ENCODE data around the gene AP1G2.

Gene AP1G2

DNA sequence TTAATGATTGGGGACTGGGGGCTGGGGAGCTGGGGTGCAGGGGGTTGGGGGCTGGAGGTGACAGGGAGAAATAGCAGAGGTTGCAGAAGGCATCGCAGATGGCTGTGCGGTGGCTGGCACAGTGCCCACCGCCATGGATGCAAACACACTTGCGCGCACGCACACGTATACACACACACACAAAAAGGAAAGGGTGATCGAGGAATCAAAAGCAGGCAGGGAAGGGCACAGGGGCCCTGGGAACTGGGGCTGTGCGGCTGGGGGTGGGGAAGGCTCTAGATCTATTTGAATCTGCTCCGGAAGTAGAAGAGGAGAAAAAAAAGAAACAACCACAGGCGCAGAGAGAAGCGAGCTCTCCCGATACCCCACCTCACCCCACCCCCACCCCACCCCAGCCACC lies 55.4 kb downstream of the AP1G2 start:
- no peaks in the 10 kb centered on the region for H3K79me2 ChIP-seq (ENCODE audit: control insufficient read depth, insufficient read depth, low read length, unreplicated experiment)
- H3K27me3 ChIP-seq (ENCODE audit: insufficient read depth, low read length): no peaks in the 10 kb centered on the region
- no peaks in the 10 kb centered on the region for H3K4me1 ChIP-seq (ENCODE audit: control insufficient read depth, insufficient read depth, low read length, unreplicated experiment)
- H2AFZ ChIP-seq (ENCODE audit: low read length, unreplicated experiment): no peak overlapping the region
- no peak overlapping the region for H3K27ac ChIP-seq (ENCODE audit: low read depth, low read length)
- no peaks in the 10 kb centered on the region for H3K36me3 ChIP-seq (ENCODE audit: insufficient read depth, low read length)
- H3K4me3 ChIP-seq (ENCODE audit: low read depth, low read length): no peak overlapping the region
